T-helper 2 cell treated with Interferon-gamma antibody and Interleukin-4, amounts not matched to agents 5 μg/mL and 100 μg/mL, for 36 hours (primary cell): ENCODE data around the gene KRTAP10-4.

Experiments
- DNase-seq: peaks from one replicate; pipeline ENCODE4 v3.0.0; 2021; ENCODE audit warnings: low spot score
- H3K27ac Mint-ChIP-seq: one replicate; pipeline ENCODE4 v1.8.0; 2021; ENCODE audit warnings: mild to moderate bottlenecking, mixed read lengths
- H3K27me3 Mint-ChIP-seq: one replicate; pipeline ENCODE4 v1.8.0; 2021; ENCODE audit warnings: low read depth, mixed read lengths
- H3K36me3 Mint-ChIP-seq: one replicate; pipeline ENCODE4 v1.8.0; 2021; ENCODE audit warnings: low read depth, mixed read lengths
- H3K4me1 Mint-ChIP-seq: one replicate; pipeline ENCODE4 v1.8.0; 2021; ENCODE audit warnings: low read depth, mixed read lengths
- H3K4me3 Mint-ChIP-seq: one replicate; pipeline ENCODE4 v1.8.0; 2022; ENCODE audit warnings: mild to moderate bottlenecking, moderate library complexity, mixed read lengths
- H3K9me3 Mint-ChIP-seq: one replicate; pipeline ENCODE4 v1.8.0; 2021; ENCODE audit warnings: mixed read lengths

KRTAP10-4 gene

GRCh38 chr21:44530903-44531605 is 42.5 kb upstream of the KRTAP10-4 start:
- Mint-ChIP-seq H3K27ac (no peak overlapping the region), H3K4me1 (no peaks in the 10 kb centered on the region), H3K27me3 (no peaks in the 10 kb centered on the region), H3K4me3 (no peak overlapping the region), H3K36me3 (no peaks in the 10 kb centered on the region), H3K9me3 (no peaks in the 10 kb centered on the region)
- DNase-seq = no peak

GRCh38 chr21:44531606-44532564 is 41.6 kb upstream of the KRTAP10-4 start:
- Mint-ChIP-seq H3K4me3 (no peak overlapping the region), H3K36me3 (no peaks in the 10 kb centered on the region), H3K4me1 (no peaks in the 10 kb centered on the region), H3K27ac (no peak overlapping the region), H3K9me3 (no peaks in the 10 kb centered on the region), H3K27me3 (no peaks in the 10 kb centered on the region)
- no peak for DNase-seq

- no peak for DNase-seq
- Mint-ChIP-seq H3K4me3 (no peak overlapping the region), H3K4me1 (no peaks in the 10 kb centered on the region), H3K27ac (no peak overlapping the region), H3K36me3 (no peaks in the 10 kb centered on the region), H3K27me3 (no peaks in the 10 kb centered on the region), H3K9me3 (no peaks in the 10 kb centered on the region)
Measured at GRCh38 chr21:44532712-44533111, 40.8 kb upstream of the KRTAP10-4 start.

GRCh38 chr21:44533121-44533890 is 40.2 kb upstream of the KRTAP10-4 start:
- Mint-ChIP-seq H3K36me3 (no peaks in the 10 kb centered on the region), H3K4me1 (no peaks in the 10 kb centered on the region), H3K4me3 (no peak overlapping the region), H3K27ac (no peak overlapping the region), H3K27me3 (no peaks in the 10 kb centered on the region), H3K9me3 (no peaks in the 10 kb centered on the region)
- DNase-seq = no peak

GRCh38 chr21:44533891-44534627 is 39.5 kb upstream of the KRTAP10-4 start:
- H3K27me3 Mint-ChIP-seq = no peaks in the 10 kb centered on the region
- H3K36me3 Mint-ChIP-seq = no peaks in the 10 kb centered on the region
- no peaks in the 10 kb centered on the region for H3K9me3 Mint-ChIP-seq
- H3K4me1 Mint-ChIP-seq = no peaks in the 10 kb centered on the region
- DNase-seq = no peak
- H3K27ac Mint-ChIP-seq = no peak overlapping the region
- H3K4me3 Mint-ChIP-seq = no peak overlapping the region

GRCh38 chr21:44534688-44535087 is 38.8 kb upstream of the KRTAP10-4 start:
- no peak overlapping the region for H3K27ac Mint-ChIP-seq
- H3K36me3 Mint-ChIP-seq = no peaks in the 10 kb centered on the region
- no peaks in the 10 kb centered on the region for H3K4me1 Mint-ChIP-seq
- no peak overlapping the region for H3K4me3 Mint-ChIP-seq
- no peaks in the 10 kb centered on the region for H3K9me3 Mint-ChIP-seq
- DNase-seq = no peak
- H3K27me3 Mint-ChIP-seq = no peaks in the 10 kb centered on the region

- Mint-ChIP-seq H3K36me3 (no peaks in the 10 kb centered on the region), H3K4me3 (no peak overlapping the region), H3K27me3 (no peaks in the 10 kb centered on the region), H3K9me3 (peaks cover under 1% of the 10 kb centered on the region), H3K4me1 (no peaks in the 10 kb centered on the region), H3K27ac (no peak overlapping the region)
- DNase-seq = no peak
Measured at GRCh38 chr21:44535963-44536362, 37.6 kb upstream of the KRTAP10-4 start.

GRCh38 chr21:44537930-44538911 is 35.3 kb upstream of the KRTAP10-4 start:
- Mint-ChIP-seq H3K36me3 (no peaks in the 10 kb centered on the region), H3K9me3 (peaks cover 5% of the 10 kb centered on the region), H3K4me1 (no peaks in the 10 kb centered on the region), H3K27ac (no peak overlapping the region), H3K27me3 (no peaks in the 10 kb centered on the region), H3K4me3 (no peak overlapping the region)
- DNase-seq = no peak

- H3K27me3 Mint-ChIP-seq = no peaks in the 10 kb centered on the region
- no peak overlapping the region for H3K27ac Mint-ChIP-seq
- no peak for DNase-seq
- H3K4me3 Mint-ChIP-seq = no peak overlapping the region
- peaks cover 5% of the 10 kb centered on the region for H3K9me3 Mint-ChIP-seq
- no peaks in the 10 kb centered on the region for H3K36me3 Mint-ChIP-seq
- H3K4me1 Mint-ChIP-seq = no peaks in the 10 kb centered on the region
Measured at GRCh38 chr21:44539046-44539445, 34.5 kb upstream of the KRTAP10-4 start.

GRCh38 chr21:44539991-44540666 is 33.4 kb upstream of the KRTAP10-4 start, which contains the start of gene KRTAP10-1:
KRTAP10-1 (minus strand) TSS chr21:44540195; CDS start chr21:44540150, 45 bp downstream.
- H3K9me3 Mint-ChIP-seq = peaks cover 5% of the 10 kb centered on the region
- H3K36me3 Mint-ChIP-seq = no peaks in the 10 kb centered on the region
- no peak within 1 kb of the TSS for H3K27ac Mint-ChIP-seq
- no peaks in the 10 kb centered on the region for H3K4me1 Mint-ChIP-seq
- DNase-seq = no peak
- H3K4me3 Mint-ChIP-seq = no peak within 1 kb of the TSS
- H3K27me3 Mint-ChIP-seq = no peaks in the 10 kb centered on the region

GRCh38 chr21:44540741-44541288 is 32.7 kb upstream of the KRTAP10-4 start:
- no peak for DNase-seq
- H3K4me3 Mint-ChIP-seq = no peak overlapping the region
- H3K27ac Mint-ChIP-seq = no peak overlapping the region
- peaks cover 10% of the 10 kb centered on the region for H3K9me3 Mint-ChIP-seq
- H3K27me3 Mint-ChIP-seq = no peaks in the 10 kb centered on the region
- H3K36me3 Mint-ChIP-seq = peaks cover 4% of the 10 kb centered on the region
- H3K4me1 Mint-ChIP-seq = no peaks in the 10 kb centered on the region

GRCh38 chr21:44542716-44543115 is 30.8 kb upstream of the KRTAP10-4 start:
- Mint-ChIP-seq H3K4me1 (peaks cover 7% of the 10 kb centered on the region), H3K27me3 (no peaks in the 10 kb centered on the region), H3K36me3 (peaks cover 16% of the 10 kb centered on the region), H3K27ac (no peak overlapping the region), H3K4me3 (no peak overlapping the region), H3K9me3 (peaks cover 23% of the 10 kb centered on the region)
- no peak for DNase-seq
